Left ventricle myocardium inferior (tissue), 1 donor: Measurements from ENCODE around the gene AKR1C3. TPM values are rescaled to one million over a fixed set of nuclear protein-coding genes. Genes with fewer than 3 reads are reported as not detected.

Experiments
- DNase-seq: peaks from one replicate; pipeline ENCODE4 v3.0.0-alpha.2; 2020
- H3K27ac ChIP-seq: fragments of 200-600 bp; replicated peaks from 2 replicates; pipeline ENCODE4 v1.8.0; 2021
- H3K27me3 ChIP-seq: fragments of 200-600 bp; 2 replicates; pipeline ENCODE4 v1.8.0; 2021; ENCODE audit warnings: low read depth
- H3K36me3 ChIP-seq: fragments of 200-600 bp; 2 replicates; pipeline ENCODE4 v1.8.0; 2021
- H3K4me1 ChIP-seq: fragments of 200-600 bp; 2 replicates; pipeline ENCODE4 v1.8.0; 2021
- H3K4me3 ChIP-seq: fragments of 200-600 bp; 2 replicates; pipeline ENCODE4 v1.8.0; 2021; ENCODE audit warnings: mild to moderate bottlenecking, moderate library complexity
- H3K9me3 ChIP-seq: fragments of 200-600 bp; replicated peaks from 2 replicates; pipeline ENCODE4 v1.8.0; 2021
- CTCF ChIP-seq: fragments of 200-600 bp; IDR thresholded peaks from 2 replicates; pipeline ENCODE4 v1.8.0; 2021; ENCODE audit warnings: antibody characterized with exemption, mild to moderate bottlenecking, borderline replicate concordance
- intact Hi-C: fragments of 100-400 bp; cut with micrococcal nuclease; formaldehyde crosslinking; loops from one replicate; pipeline ENCODE4 v1.11.0; 2022
- total RNA-seq: library from RNA; stranded (reverse); fragmentation: NEBNext Ultra II Directional; extraction: Animal tissue kit (Norgen Biotek cat#: 25700); gene quantifications from one replicate; pipeline ENCODE4 v1.2.1, GENCODE V29; 2021
- donor health status: DM: no; HTN: yes; CAD: no; lungs with severe emphysema.

AKR1C3 gene
- total RNA-seq, 1 donor from 2014 or later = 27.1 TPM

- Histone ChIP-seq H3K4me3 (no peak overlapping the region), H3K4me1 (no peaks in the 10 kb centered on the region), H3K27ac (no peak overlapping the region), H3K27me3 (no peaks in the 10 kb centered on the region), H3K9me3 (peaks cover 28% of the 10 kb centered on the region), H3K36me3 (no peaks in the 10 kb centered on the region)
- no peak for TF ChIP-seq CTCF
- no peak for DNase-seq
- intact Hi-C loops = no loop called here
These were observed 56.9 kb downstream of the AKR1C3 start for GRCh38 chr10:5151076-5151475.

GRCh38 chr10:5155951-5156350 is 61.7 kb downstream of the AKR1C3 start:
- Histone ChIP-seq H3K27me3 (no peaks in the 10 kb centered on the region), H3K4me1 (no peaks in the 10 kb centered on the region), H3K27ac (no peak overlapping the region), H3K9me3 (peaks cover 17% of the 10 kb centered on the region), H3K36me3 (no peaks in the 10 kb centered on the region), H3K4me3 (no peak overlapping the region)
- TF ChIP-seq CTCF = no peak
- no peak for DNase-seq
- intact Hi-C loops = no loop called here

Other genes starting within 250 kb of the AKR1C3 start
- 34.1 TPM for gene AKR1C1, start 131.0 kb upstream of the AKR1C3 start, total RNA-seq
- gene AKR1C2, start 90.6 kb upstream of the AKR1C3 start, total RNA-seq = 17.5 TPM
- gene AKR1C8, start 90.7 kb downstream of the AKR1C3 start, total RNA-seq = 0.22 TPM
- gene AKR1C4, start 102.4 kb downstream of the AKR1C3 start, total RNA-seq = not detected